Loucy (cell line): ENCODE results near the gene SYCE1.

Source experiments
- EZH2phosphoT487 ChIP-seq: fragments of 200-600 bp; IDR thresholded peaks from 2 replicates; pipeline ENCODE4 v1.6.1; 2018; ENCODE audit warnings: antibody characterized with exemption, mild to moderate bottlenecking, moderate library complexity, borderline replicate concordance
- TF ChIP-seq, protein P1 (sequence below): fragments of 200-600 bp; sonication (generic); conservative IDR thresholded peaks from 2 replicates; pipeline ENCODE4 v1.5.1; 2014; ENCODE audit warnings: mild to moderate bottlenecking, antibody characterized with exemption, low read length

DNA sequence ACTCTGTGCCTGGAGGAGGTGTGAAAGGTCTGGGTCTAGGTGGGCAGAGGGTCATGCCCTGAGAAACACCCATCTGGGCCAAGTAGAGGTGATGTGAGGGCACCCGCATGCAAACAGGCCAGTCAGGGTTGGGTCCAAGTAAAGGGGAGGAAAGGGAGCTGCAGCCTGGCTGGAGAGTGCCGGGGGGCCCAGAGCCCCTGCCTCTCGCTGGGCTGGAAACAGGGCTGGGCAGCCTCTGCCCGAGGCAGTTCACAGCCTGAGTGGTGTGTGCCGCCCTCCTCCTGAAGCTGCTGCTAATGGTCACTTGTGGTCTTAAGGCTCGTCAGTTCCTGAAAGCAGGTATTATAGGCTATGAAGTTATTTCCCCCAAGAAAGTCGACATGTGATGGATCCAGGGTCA is 31.0 kb downstream of the SYCE1 start:
- TF ChIP-seq, protein P1, sequence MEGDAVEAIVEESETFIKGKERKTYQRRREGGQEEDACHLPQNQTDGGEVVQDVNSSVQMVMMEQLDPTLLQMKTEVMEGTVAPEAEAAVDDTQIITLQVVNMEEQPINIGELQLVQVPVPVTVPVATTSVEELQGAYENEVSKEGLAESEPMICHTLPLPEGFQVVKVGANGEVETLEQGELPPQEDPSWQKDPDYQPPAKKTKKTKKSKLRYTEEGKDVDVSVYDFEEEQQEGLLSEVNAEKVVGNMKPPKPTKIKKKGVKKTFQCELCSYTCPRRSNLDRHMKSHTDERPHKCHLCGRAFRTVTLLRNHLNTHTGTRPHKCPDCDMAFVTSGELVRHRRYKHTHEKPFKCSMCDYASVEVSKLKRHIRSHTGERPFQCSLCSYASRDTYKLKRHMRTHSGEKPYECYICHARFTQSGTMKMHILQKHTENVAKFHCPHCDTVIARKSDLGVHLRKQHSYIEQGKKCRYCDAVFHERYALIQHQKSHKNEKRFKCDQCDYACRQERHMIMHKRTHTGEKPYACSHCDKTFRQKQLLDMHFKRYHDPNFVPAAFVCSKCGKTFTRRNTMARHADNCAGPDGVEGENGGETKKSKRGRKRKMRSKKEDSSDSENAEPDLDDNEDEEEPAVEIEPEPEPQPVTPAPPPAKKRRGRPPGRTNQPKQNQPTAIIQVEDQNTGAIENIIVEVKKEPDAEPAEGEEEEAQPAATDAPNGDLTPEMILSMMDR, result no peak
- TF ChIP-seq EZH2phosphoT487, result no peak
